Measurements from ENCODE around the gene SCGB1C1. TPM values are rescaled to one million over a fixed set of nuclear protein-coding genes. Genes with fewer than 3 reads are reported as not detected.

Gene SCGB1C1
- total and polyA plus RNA-seq, 7 donors: not detected

DNA sequence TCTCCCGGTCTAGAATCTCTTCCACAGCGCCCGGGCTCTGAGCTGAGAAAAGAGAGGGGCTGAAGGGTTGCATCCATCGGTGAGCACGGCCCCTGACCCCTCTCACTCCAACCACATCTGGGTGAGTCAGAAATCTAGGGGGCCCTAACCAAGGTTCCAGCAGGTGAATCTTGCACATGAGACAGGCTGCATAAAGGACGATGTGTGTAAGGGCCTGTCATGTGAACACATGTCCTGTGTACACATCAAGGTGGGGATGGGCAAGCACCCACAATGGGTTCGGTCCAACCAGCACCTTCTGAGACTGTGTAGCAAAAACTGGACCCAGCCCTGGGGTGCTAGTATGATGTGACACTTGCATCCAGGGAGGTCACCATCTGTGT is 13.1 kb downstream of the SCGB1C1 start:
- peak overlapping the region; percentile 96 to 100 (median 98) for H3K27ac ChIP-seq
- peak; percentile 62 for DNase-seq
- H3K27me3 ChIP-seq: no peaks in the 10 kb centered on the region
- no peaks in the 10 kb centered on the region for H3K9me3 ChIP-seq
- peaks cover 0 to 61% (median 43%) of the 10 kb centered on the region in 4 donors for H3K4me1 ChIP-seq
- intact Hi-C loops (cut with DNase I): loop anchor here (5.0 kb wide), 4 partner anchors 101 to 301 kb away; partner anchors contain the start of genes IFITM2 and RNH1
- H3K36me3 ChIP-seq: peaks cover 12 to 55% (median 21%) of the 10 kb centered on the region in 4 donors
- WGBS, 2 donors: 69 to 89% methylated on average over 7 of the region's 7 CpGs
- H3K4me3 ChIP-seq: peak overlapping the region; percentile 85 to 98 (median 90)
- no peak for TF ChIP-seq POLR2A (IDR thresholded peaks at IDR 0.05)
- TF ChIP-seq EP300 (IDR thresholded peaks at IDR 0.05): no peak

DNA sequence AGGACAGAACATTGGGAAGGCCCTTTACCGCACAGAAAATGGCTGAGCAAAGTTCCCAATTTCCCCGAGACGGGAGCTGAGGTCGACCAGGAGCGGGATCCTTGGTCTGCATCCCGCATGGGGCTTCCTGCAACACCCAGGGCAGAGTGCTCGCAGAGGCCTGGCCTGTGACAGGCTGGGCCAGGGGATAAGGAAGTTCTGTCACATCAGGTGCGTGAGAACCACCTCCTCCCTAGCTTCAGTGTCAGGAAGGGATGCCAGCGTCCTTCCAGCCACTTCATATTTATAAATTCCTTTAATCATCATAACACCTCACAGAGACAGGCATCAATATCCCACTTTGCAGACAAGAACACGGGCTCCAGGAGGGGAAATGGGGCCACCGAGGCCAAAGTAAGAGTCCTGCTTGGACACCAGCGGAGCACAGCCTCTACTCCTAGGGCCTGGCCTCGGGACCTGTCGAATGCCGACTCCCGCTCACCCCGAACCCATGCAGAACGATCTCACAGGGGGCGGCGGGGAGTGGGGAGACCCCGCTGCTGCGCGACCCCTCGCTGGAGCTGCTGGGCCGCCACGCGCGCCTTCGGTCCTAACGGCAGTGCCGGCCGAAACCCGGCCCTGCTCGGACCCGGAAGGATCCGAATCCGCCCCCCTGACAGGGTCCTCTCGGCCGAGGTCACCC is 13.8 kb downstream of the SCGB1C1 start:
- no peaks in the 10 kb centered on the region for H3K9me3 ChIP-seq
- intact Hi-C loops (cut with DNase I): loop anchor here (1.0 to 5.0 kb wide), 5 partner anchors 30 to 301 kb away; partner anchors contain the start of genes IFITM2, PSMD13, RNH1 and SIRT3
- H3K36me3 ChIP-seq: peaks cover 10 to 60% (median 22%) of the 10 kb centered on the region in 4 donors
- H3K27me3 ChIP-seq: no peaks in the 10 kb centered on the region
- peak overlapping the region; percentile 85 to 98 (median 90) for H3K4me3 ChIP-seq
- peak; percentile 73 for DNase-seq
- peaks cover 0 to 64% (median 47%) of the 10 kb centered on the region in 4 donors for H3K4me1 ChIP-seq
- H3K27ac ChIP-seq: peak overlapping the region; percentile 96 to 100 (median 98)
- WGBS, 2 donors: 1 to 3% methylated on average over 39 of the region's 39 CpGs
- no peak for TF ChIP-seq CTCF (IDR thresholded peaks at IDR 0.05)
- TF ChIP-seq POLR2AphosphoS5 (IDR thresholded peaks at IDR 0.05): no peak
- TF ChIP-seq POLR2A (IDR thresholded peaks at IDR 0.05): peak in 1 of 2 donors; percentile 18
- TF ChIP-seq EP300 (IDR thresholded peaks at IDR 0.05): no peak

DNA sequence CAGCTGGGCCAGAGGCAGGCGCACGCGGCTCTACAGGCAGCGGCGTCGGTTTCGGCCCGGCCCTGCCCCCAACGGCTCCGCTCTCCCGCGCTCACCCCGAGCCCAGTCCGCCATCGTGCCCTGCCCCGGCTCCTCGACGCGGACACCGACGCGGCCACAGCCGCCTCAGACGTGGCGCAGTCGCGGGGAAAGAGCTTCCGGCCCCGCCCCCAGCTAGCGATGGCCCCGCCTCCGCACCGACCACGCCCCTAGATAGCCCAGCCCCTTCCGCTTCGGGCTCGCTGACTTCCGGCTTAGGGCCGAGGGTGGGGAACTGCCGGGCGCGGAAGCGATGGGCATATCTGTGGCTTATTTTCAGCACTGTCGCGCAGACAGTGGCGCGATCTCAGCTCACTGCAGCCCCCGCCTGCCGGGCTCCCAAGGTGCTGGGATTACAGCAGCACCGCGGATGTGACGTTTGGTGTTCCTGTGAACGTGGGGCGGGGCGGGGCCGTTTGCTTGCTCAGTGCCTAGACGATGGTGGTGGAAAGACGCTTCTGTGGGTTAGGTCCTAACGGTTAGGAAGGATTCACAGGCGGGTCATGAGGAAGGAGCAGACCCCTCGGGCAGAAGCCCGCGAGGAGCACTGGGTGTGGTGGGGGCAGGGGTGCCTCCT is 14.5 kb downstream of the SCGB1C1 start, which contains the start of the genes BET1L and RIC8A:
Gene BET1L (minus strand): TSS at position 192 of the 655 bp plus-strand sequence. CDS start 78 bp downstream, at position 114.
Gene RIC8A (plus strand): TSS at position 501 of the 655 bp plus-strand sequence. CDS start 1,147 bp downstream, outside the sequence.
- H3K36me3 ChIP-seq: peaks cover 16 to 64% (median 29%) of the 10 kb centered on the region in 4 donors
- intact Hi-C loops (cut with DNase I): loop anchor here (1.0 to 5.0 kb wide), 5 partner anchors 29 to 300 kb away; partner anchors contain the start of genes IFITM2, PSMD13, RNH1 and SIRT3
- peaks cover 0 to 64% (median 47%) of the 10 kb centered on the region in 4 donors for H3K4me1 ChIP-seq

DNA sequence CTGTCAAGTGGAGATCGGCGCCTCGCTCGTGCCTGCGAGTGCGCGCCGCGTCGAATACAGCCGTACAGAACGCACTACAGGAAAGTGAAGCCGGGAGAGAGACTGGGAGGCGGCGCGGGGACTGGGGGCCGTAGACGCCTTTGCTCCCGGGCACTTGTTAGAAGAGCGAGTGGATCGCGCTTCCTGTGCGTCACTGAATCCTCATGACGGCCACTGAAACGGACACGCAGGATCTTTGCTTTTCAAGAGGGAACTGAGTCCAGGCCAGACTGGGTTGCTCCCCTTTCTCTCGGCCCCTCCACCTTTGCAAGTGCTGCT is 14.9 kb downstream of the SCGB1C1 start:
- WGBS, 2 donors: 0 to 1% methylated on average over 27 of the region's 27 CpGs
- H3K36me3 ChIP-seq: peaks cover 19 to 64% (median 33%) of the 10 kb centered on the region in 4 donors
- peak overlapping the region; percentile 96 to 100 (median 98) for H3K27ac ChIP-seq
- H3K4me3 ChIP-seq: peak overlapping the region; percentile 85 to 98 (median 90)
- intact Hi-C loops (cut with DNase I): loop anchor here (1.0 to 5.0 kb wide), 6 partner anchors 28 to 299 kb away; partner anchors contain the start of genes IFITM2, PSMD13, RNH1 and SIRT3
- no peaks in the 10 kb centered on the region for H3K27me3 ChIP-seq
- TF ChIP-seq CTCF (IDR thresholded peaks at IDR 0.05): no peak
- TF ChIP-seq EP300 (IDR thresholded peaks at IDR 0.05): peak in 1 of 4 donors; percentile 11
- peaks cover 0 to 63% (median 47%) of the 10 kb centered on the region in 4 donors for H3K4me1 ChIP-seq
- H3K9me3 ChIP-seq: no peaks in the 10 kb centered on the region
- DNase-seq: peak; percentile 81

More for the DNA sequence above, 14.5 kb downstream of the SCGB1C1 start, which contains the start of the genes BET1L and RIC8A:
- Histone ChIP-seq H3K27ac (peak within 1 kb of the TSS; percentile 96 to 100 (median 98)), H3K4me3 (peak within 1 kb of the TSS; percentile 85 to 98 (median 90)), H3K9me3 (no peaks in the 10 kb centered on the region), H3K27me3 (no peaks in the 10 kb centered on the region)
- DNase-seq: peak; percentile 99
- 0% methylated on average over 63 of the region's 63 CpGs for WGBS, 2 donors
- TF ChIP-seq POLR2A (IDR thresholded peaks at IDR 0.05) (peak; percentile 92 to 97), POLR2AphosphoS5 (IDR thresholded peaks at IDR 0.05) (peak; percentile 94 to 97 (median 96)), CTCF (IDR thresholded peaks at IDR 0.05) (no peak), EP300 (IDR thresholded peaks at IDR 0.05) (peak in 1 of 4 donors; percentile 65)

Measured in sigmoid colon (tissue), 7 donors.